SK-N-SH treated with all-trans-retinoic acid at 6 μM for 48 hours (cell line): ENCODE measurements around the gene ZC3H10.

Source experiments
- ATAC-seq: fragments of 200-7000 bp; cut with Tn5 transposase; 3 replicates; pipeline ENCODE4 v1.9.1; 2020; ENCODE audit warnings: mild to moderate bottlenecking, moderate library complexity
- ARNTL ChIP-seq: fragments of 450-650 bp; formaldehyde crosslinking; IDR thresholded peaks from 2 replicates; pipeline ENCODE4 v1.5.0; 2020; ENCODE audit warnings: low read depth, mild to moderate bottlenecking, moderate library complexity, borderline replicate concordance
- BACH2 ChIP-seq: fragments of 250-450 bp; sonication (Bioruptor Pico); IDR thresholded peaks from 2 replicates; pipeline ENCODE4 v1.9.0; 2021; ENCODE audit warnings: mild to moderate bottlenecking, borderline replicate concordance
- CSDC2 ChIP-seq: fragments of 250-450 bp; sonication (Bioruptor Pico); IDR thresholded peaks from 2 replicates; pipeline ENCODE4 v1.5.0; 2020; ENCODE audit warnings: mild to moderate bottlenecking, moderate library complexity
- ESRRG ChIP-seq: fragments of 250-450 bp; sonication (Bioruptor Pico); IDR thresholded peaks from 2 replicates; pipeline ENCODE4 v1.6.1; 2021; ENCODE audit warnings: mild to moderate bottlenecking
- GLIS3 ChIP-seq: fragments of 250-450 bp; sonication (Bioruptor Pico); IDR thresholded peaks from 2 replicates; pipeline ENCODE4 v1.5.0; 2020; ENCODE audit warnings: mild to moderate bottlenecking, moderate library complexity
- ISL1 ChIP-seq: fragments of 250-450 bp; sonication (Bioruptor Pico); IDR thresholded peaks from 2 replicates; pipeline ENCODE4 v2.1.2; 2022; ENCODE audit warnings: mild to moderate bottlenecking, moderate library complexity
- OSR1 ChIP-seq: fragments of 250-450 bp; sonication (Bioruptor Pico); IDR thresholded peaks from 2 replicates; pipeline ENCODE4 v1.8.0; 2022; ENCODE audit warnings: moderate library complexity, mild to moderate bottlenecking, inconsistent platforms
- PPARA ChIP-seq: fragments of 250-450 bp; sonication (Bioruptor Pico); IDR thresholded peaks from 2 replicates; pipeline ENCODE4 v1.5.0; 2020; ENCODE audit warnings: mild to moderate bottlenecking, borderline replicate concordance
- SNAI2 ChIP-seq: fragments of 250-450 bp; sonication (Bioruptor Pico); IDR thresholded peaks from 2 replicates; pipeline ENCODE4 v1.5.0; 2020; ENCODE audit warnings: mild to moderate bottlenecking, moderate library complexity
- TCF4 ChIP-seq: fragments of 250-450 bp; sonication (Bioruptor Pico); IDR thresholded peaks from 2 replicates; pipeline ENCODE4 v1.8.0; 2021; ENCODE audit warnings: mild to moderate bottlenecking, moderate library complexity, borderline replicate concordance
- TOX ChIP-seq: fragments of 250-450 bp; sonication (Bioruptor Pico); IDR thresholded peaks from 2 replicates; pipeline ENCODE4 v1.8.0; 2021; ENCODE audit warnings: mild to moderate bottlenecking, moderate library complexity, borderline replicate concordance
- ZC3H10 ChIP-seq: fragments of 250-450 bp; sonication (Bioruptor Pico); IDR thresholded peaks from 2 replicates; pipeline ENCODE4 v1.5.1; 2021; ENCODE audit warnings: mild to moderate bottlenecking, moderate library complexity
- ZFP3 ChIP-seq: fragments of 250-450 bp; sonication (Bioruptor Pico); IDR thresholded peaks from 2 replicates; pipeline ENCODE4 v1.5.0; 2020; ENCODE audit warnings: mild to moderate bottlenecking, moderate library complexity
- ZFP30 ChIP-seq: fragments of 450-650 bp; formaldehyde crosslinking; IDR thresholded peaks from 2 replicates; pipeline ENCODE4 v1.5.0; 2022; ENCODE audit warnings: mild to moderate bottlenecking, moderate library complexity
- ZNF565 ChIP-seq: fragments of 450-650 bp; formaldehyde crosslinking; conservative IDR thresholded peaks from 2 replicates; pipeline ENCODE4 v1.5.0; 2020; ENCODE audit warnings: low read depth, mild to moderate bottlenecking, moderate library complexity
- ZNF70 ChIP-seq: fragments of 450-650 bp; formaldehyde crosslinking; IDR thresholded peaks from 2 replicates; pipeline ENCODE4 v1.5.0; 2020; ENCODE audit warnings: mild to moderate bottlenecking, moderate library complexity
- ZNF8 ChIP-seq: fragments of 450-650 bp; formaldehyde crosslinking; IDR thresholded peaks from 2 replicates; pipeline ENCODE4 v1.5.0; 2020; ENCODE audit warnings: mild to moderate bottlenecking, moderate library complexity
- TF ChIP-seq, protein P1 (sequence below): fragments of 250-450 bp; sonication (Bioruptor Pico); IDR thresholded peaks from 2 replicates; pipeline ENCODE4 v1.5.1; 2021; ENCODE audit warnings: mild to moderate bottlenecking, moderate library complexity
- TF ChIP-seq, protein P2 (sequence below): fragments of 250-450 bp; sonication (Bioruptor Pico); IDR thresholded peaks from 2 replicates; pipeline ENCODE4 v1.8.0; 2020; ENCODE audit warnings: mild to moderate bottlenecking, moderate library complexity, borderline replicate concordance
- TF ChIP-seq, protein P3 (sequence below): fragments of 250-450 bp; sonication (Bioruptor Pico); IDR thresholded peaks from 2 replicates; pipeline ENCODE4 v1.5.0; 2020; ENCODE audit warnings: mild to moderate bottlenecking, moderate library complexity
- TF ChIP-seq, protein P4 (sequence below): fragments of 250-450 bp; sonication (Bioruptor Pico); IDR thresholded peaks from 2 replicates; pipeline ENCODE4 v1.5.1; 2020; ENCODE audit warnings: low read depth, mild to moderate bottlenecking, moderate library complexity

Gene ZC3H10

DNA sequence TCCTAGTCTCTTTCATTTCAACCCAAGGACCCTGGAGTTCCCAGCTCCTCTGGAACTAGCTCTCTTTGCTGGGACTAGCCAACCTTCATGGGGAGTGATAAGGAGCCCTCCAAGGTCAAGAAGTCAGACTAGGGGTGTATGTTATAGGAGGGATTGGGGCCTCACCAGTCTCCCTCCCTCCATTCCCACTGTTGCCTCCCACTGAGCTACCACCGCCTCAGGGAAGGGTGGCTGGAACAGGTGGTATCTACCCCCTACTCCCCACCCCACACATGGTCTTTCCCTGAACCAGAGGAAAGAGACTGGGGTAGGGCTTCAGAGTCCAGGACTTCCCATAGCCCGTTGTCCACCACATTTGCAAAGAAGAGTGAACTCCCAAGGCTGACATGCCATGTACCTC, 35.7 kb upstream of the ZC3H10 start:
- ATAC-seq: no peak
- TF ChIP-seq ZFP30 (CRISPR knock-in tag) (no peak), ZNF70 (CRISPR knock-in tag) (no peak), OSR1 (CRISPR knock-in tag) (no peak), ARNTL (CRISPR knock-in tag) (no peak), SNAI2 (no peak), ZFP3 (no peak), ESRRG (CRISPR knock-in tag) (no peak), ZNF8 (CRISPR knock-in tag) (no peak)
- TF ChIP-seq, protein P1, sequence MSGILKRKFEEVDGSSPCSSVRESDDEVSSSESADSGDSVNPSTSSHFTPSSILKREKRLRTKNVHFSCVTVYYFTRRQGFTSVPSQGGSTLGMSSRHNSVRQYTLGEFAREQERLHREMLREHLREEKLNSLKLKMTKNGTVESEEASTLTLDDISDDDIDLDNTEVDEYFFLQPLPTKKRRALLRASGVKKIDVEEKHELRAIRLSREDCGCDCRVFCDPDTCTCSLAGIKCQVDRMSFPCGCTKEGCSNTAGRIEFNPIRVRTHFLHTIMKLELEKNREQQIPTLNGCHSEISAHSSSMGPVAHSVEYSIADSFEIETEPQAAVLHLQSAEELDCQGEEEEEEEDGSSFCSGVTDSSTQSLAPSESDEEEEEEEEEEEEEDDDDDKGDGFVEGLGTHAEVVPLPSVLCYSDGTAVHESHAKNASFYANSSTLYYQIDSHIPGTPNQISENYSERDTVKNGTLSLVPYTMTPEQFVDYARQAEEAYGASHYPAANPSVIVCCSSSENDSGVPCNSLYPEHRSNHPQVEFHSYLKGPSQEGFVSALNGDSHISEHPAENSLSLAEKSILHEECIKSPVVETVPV (CRISPR knock-in tag): no peak
- TF ChIP-seq, protein P2, sequence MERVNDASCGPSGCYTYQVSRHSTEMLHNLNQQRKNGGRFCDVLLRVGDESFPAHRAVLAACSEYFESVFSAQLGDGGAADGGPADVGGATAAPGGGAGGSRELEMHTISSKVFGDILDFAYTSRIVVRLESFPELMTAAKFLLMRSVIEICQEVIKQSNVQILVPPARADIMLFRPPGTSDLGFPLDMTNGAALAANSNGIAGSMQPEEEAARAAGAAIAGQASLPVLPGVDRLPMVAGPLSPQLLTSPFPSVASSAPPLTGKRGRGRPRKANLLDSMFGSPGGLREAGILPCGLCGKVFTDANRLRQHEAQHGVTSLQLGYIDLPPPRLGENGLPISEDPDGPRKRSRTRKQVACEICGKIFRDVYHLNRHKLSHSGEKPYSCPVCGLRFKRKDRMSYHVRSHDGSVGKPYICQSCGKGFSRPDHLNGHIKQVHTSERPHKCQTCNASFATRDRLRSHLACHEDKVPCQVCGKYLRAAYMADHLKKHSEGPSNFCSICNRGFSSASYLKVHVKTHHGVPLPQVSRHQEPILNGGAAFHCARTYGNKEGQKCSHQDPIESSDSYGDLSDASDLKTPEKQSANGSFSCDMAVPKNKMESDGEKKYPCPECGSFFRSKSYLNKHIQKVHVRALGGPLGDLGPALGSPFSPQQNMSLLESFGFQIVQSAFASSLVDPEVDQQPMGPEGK (CRISPR knock-in tag): no peak

DNA sequence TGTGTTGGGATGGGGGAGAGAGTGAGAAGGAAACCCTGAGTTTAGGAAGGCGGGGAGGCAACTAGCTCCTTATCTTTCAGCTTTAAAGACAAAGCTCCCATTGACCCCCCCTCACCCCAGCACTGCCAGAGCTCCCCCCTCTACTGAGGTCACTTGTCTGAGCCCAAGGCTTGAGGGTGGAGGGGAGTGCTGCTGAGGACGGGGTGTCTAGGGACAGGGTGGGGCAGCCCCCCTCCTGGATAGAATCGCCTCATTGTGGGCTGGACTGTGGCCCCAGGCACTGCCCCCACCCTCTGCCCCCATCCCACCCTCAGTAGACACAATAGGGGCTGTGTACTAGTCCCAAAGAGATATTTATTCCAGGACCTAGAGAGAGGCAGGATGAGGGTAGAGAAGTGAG, 35.1 kb upstream of the ZC3H10 start:
- ATAC-seq: no peak
- no peak for TF ChIP-seq ZFP3
- TF ChIP-seq OSR1 (CRISPR knock-in tag): no peak
- TF ChIP-seq, protein P3, sequence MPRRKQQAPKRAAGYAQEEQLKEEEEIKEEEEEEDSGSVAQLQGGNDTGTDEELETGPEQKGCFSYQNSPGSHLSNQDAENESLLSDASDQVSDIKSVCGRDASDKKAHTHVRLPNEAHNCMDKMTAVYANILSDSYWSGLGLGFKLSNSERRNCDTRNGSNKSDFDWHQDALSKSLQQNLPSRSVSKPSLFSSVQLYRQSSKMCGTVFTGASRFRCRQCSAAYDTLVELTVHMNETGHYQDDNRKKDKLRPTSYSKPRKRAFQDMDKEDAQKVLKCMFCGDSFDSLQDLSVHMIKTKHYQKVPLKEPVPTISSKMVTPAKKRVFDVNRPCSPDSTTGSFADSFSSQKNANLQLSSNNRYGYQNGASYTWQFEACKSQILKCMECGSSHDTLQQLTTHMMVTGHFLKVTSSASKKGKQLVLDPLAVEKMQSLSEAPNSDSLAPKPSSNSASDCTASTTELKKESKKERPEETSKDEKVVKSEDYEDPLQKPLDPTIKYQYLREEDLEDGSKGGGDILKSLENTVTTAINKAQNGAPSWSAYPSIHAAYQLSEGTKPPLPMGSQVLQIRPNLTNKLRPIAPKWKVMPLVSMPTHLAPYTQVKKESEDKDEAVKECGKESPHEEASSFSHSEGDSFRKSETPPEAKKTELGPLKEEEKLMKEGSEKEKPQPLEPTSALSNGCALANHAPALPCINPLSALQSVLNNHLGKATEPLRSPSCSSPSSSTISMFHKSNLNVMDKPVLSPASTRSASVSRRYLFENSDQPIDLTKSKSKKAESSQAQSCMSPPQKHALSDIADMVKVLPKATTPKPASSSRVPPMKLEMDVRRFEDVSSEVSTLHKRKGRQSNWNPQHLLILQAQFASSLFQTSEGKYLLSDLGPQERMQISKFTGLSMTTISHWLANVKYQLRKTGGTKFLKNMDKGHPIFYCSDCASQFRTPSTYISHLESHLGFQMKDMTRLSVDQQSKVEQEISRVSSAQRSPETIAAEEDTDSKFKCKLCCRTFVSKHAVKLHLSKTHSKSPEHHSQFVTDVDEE: no peak
- no peak for TF ChIP-seq CSDC2
- TF ChIP-seq ZNF565: no peak
- no peak for TF ChIP-seq ZC3H10 (CRISPR knock-in tag)
- no peak for TF ChIP-seq TCF4
- no peak for TF ChIP-seq ISL1 (CRISPR knock-in tag)
- no peak for TF ChIP-seq GLIS3 (CRISPR knock-in tag)
- TF ChIP-seq SNAI2: no peak
- no peak for TF ChIP-seq ZFP30 (CRISPR knock-in tag)
- no peak for TF ChIP-seq PPARA (CRISPR knock-in tag)

DNA sequence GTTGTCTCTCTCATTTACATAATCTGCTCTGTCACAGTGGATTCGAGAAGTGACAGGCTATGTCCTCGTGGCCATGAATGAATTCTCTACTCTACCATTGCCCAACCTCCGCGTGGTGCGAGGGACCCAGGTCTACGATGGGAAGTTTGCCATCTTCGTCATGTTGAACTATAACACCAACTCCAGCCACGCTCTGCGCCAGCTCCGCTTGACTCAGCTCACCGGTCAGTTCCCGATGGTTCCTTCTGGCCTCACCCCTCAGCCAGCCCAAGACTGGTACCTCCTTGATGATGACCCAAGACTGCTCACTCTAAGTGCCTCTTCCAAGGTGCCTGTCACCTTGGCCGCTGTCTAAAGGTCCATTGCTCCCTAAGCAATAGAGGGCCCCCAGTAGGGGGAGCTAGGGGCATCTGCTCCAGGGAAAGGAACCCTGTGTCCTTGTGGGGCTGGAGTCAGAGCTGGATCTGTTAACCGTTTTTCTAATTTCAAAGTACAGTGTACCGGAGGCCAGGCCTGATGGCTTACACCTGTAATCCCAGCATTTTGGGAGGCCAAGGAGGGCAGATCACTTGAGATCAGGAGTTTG, 33.0 kb upstream of the ZC3H10 start:
- TF ChIP-seq GLIS3 (CRISPR knock-in tag) (no peak), PPARA (CRISPR knock-in tag) (no peak), ZC3H10 (CRISPR knock-in tag) (no peak), ZFP3 (no peak), TCF4 (no peak), TOX (CRISPR knock-in tag) (no peak), ISL1 (CRISPR knock-in tag) (no peak), ZFP30 (CRISPR knock-in tag) (no peak), BACH2 (no peak), ZNF8 (CRISPR knock-in tag) (no peak), SNAI2 (no peak), OSR1 (CRISPR knock-in tag) (no peak), CSDC2 (no peak), ESRRG (CRISPR knock-in tag) (no peak), ZNF565 (no peak)
- TF ChIP-seq, protein P1 (CRISPR knock-in tag): no peak
- TF ChIP-seq, protein P2 (CRISPR knock-in tag): no peak
- TF ChIP-seq, protein P3: no peak
- TF ChIP-seq, protein P4, sequence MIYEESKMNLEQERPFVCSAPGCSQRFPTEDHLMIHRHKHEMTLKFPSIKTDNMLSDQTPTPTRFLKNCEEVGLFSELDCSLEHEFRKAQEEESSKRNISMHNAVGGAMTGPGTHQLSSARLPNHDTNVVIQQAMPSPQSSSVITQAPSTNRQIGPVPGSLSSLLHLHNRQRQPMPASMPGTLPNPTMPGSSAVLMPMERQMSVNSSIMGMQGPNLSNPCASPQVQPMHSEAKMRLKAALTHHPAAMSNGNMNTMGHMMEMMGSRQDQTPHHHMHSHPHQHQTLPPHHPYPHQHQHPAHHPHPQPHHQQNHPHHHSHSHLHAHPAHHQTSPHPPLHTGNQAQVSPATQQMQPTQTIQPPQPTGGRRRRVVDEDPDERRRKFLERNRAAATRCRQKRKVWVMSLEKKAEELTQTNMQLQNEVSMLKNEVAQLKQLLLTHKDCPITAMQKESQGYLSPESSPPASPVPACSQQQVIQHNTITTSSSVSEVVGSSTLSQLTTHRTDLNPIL (CRISPR knock-in tag): no peak
- peak; percentile 42; the same call in 2 of the 3 replicates for ATAC-seq
